ENCODE data around the gene RNF2.
A peak's percentile ranks its signal among the peaks of the same experiment; 100 is the strongest.

Gene RNF2

GRCh38 chr1:185039726-185040407 is 5.5 kb upstream of the RNF2 start:
- TF ChIP-seq, protein P1, sequence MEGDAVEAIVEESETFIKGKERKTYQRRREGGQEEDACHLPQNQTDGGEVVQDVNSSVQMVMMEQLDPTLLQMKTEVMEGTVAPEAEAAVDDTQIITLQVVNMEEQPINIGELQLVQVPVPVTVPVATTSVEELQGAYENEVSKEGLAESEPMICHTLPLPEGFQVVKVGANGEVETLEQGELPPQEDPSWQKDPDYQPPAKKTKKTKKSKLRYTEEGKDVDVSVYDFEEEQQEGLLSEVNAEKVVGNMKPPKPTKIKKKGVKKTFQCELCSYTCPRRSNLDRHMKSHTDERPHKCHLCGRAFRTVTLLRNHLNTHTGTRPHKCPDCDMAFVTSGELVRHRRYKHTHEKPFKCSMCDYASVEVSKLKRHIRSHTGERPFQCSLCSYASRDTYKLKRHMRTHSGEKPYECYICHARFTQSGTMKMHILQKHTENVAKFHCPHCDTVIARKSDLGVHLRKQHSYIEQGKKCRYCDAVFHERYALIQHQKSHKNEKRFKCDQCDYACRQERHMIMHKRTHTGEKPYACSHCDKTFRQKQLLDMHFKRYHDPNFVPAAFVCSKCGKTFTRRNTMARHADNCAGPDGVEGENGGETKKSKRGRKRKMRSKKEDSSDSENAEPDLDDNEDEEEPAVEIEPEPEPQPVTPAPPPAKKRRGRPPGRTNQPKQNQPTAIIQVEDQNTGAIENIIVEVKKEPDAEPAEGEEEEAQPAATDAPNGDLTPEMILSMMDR (IDR thresholded peaks at IDR 0.05; ENCODE audit: low read length, missing control alignments), result no peak
- H3K4me3 ChIP-seq (replicated peaks; ENCODE audit: low read depth, low read length), result no peak overlapping the region
- DNase-seq (ENCODE audit: low read depth), result no peak

DNA sequence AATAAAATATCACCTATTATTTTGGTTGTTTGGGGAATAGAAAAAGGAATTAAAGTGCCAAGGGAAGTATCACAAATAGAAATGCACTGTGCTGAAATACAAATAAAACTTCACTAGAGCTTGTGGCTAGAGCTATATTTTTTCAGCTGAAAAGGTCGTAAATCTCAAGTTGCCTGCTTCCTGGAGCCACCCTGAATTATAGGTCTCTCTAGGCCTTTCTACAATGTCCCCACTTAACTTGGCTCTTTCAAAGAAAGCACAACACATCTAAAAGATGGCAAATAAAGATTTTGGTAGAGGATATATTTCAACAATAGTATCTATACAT is 5.0 kb upstream of the RNF2 start:
- H3K4me3 ChIP-seq (replicated peaks; ENCODE audit: low read depth, low read length), result no peak overlapping the region
- TF ChIP-seq, protein P1 (IDR thresholded peaks at IDR 0.05; ENCODE audit: low read length, missing control alignments), result no peak
- no peak for DNase-seq (ENCODE audit: low read depth)

- TF ChIP-seq, protein P1 (IDR thresholded peaks at IDR 0.05; ENCODE audit: low read length, missing control alignments), result no peak
- H3K4me3 ChIP-seq (replicated peaks; ENCODE audit: low read depth, low read length), result no peak overlapping the region
- no peak for DNase-seq (ENCODE audit: low read depth)
These were observed 3.6 kb upstream of the RNF2 start for GRCh38 chr1:185041742-185042141.

GRCh38 chr1:185042737-185043136 is 2.6 kb upstream of the RNF2 start:
- TF ChIP-seq, protein P1 (IDR thresholded peaks at IDR 0.05; ENCODE audit: low read length, missing control alignments), result no peak
- H3K4me3 ChIP-seq (replicated peaks; ENCODE audit: low read depth, low read length), result no peak overlapping the region
- DNase-seq (ENCODE audit: low read depth), result no peak

- no peak for DNase-seq (ENCODE audit: low read depth)
- no peak overlapping the region for H3K4me3 ChIP-seq (replicated peaks; ENCODE audit: low read depth, low read length)
- TF ChIP-seq, protein P1 (IDR thresholded peaks at IDR 0.05; ENCODE audit: low read length, missing control alignments), result no peak
These were observed 971 bp upstream of the RNF2 start for GRCh38 chr1:185044387-185044786.

DNA sequence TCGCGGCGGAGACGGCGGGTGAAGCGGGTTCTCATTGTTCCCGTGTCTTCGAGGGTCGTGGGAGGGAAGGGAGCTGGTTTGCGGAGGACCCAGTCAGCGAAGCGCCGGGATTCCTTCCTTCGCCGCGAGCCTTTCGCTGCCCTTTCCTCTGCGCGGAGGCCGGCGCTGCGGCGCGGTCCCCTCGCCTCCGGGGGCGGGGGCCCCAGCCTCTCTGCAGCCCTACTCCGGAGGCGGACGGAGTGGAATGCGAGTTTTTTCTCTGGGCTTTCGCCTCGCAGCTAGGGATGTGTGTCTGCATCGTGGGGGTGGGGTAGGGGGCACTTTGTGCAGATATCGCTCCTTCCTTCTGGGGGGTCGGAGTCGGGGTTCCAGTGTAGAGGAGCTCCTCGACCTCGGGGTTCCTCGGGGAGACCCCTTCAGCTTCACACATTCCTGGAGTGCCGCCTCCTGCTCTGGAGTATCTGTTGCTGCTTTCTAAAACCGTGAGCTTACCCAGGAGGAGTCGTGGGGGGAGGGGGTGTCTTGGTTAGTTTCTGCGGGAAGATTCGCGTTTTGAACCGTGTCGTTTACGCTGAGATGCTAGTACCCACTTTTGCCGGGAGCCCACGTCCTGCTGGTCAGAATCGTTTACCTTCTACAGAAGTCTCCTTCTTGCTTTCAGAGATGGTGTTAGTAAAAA is 595 bp downstream of the RNF2 start:
- peak overlapping the region; percentile 91 for H3K4me3 ChIP-seq (replicated peaks; ENCODE audit: low read depth, low read length)
- peak; percentile 35 for DNase-seq (ENCODE audit: low read depth)
- TF ChIP-seq, protein P1 (IDR thresholded peaks at IDR 0.05; ENCODE audit: low read length, missing control alignments), result no peak

DNA sequence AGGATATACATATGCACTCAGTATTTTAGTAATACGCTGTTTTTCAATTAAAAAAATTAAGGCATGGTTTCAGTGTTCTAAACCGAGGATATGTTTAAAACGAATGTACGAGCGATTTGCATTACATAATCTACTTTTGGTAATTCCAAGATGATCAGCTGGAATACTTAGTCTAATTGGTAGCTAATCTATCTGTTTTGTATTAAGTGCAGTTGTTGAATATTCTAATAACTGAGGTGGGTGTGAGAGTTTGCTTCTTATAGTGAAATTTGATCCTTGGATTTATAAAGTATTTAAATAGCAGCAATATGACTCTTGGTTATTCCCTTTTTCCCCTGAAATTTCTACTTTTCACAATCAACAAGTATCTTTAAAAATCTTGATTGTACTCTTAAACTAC is 1.3 kb downstream of the RNF2 start:
- TF ChIP-seq, protein P1 (IDR thresholded peaks at IDR 0.05; ENCODE audit: low read length, missing control alignments), result no peak
- H3K4me3 ChIP-seq (replicated peaks; ENCODE audit: low read depth, low read length), result peak overlapping the region; percentile 91
- DNase-seq (ENCODE audit: low read depth), result no peak

Measured in fibroblast of pulmonary artery (primary cell).